ENCODE data around the gene IRF4.

Gene IRF4

DNA sequence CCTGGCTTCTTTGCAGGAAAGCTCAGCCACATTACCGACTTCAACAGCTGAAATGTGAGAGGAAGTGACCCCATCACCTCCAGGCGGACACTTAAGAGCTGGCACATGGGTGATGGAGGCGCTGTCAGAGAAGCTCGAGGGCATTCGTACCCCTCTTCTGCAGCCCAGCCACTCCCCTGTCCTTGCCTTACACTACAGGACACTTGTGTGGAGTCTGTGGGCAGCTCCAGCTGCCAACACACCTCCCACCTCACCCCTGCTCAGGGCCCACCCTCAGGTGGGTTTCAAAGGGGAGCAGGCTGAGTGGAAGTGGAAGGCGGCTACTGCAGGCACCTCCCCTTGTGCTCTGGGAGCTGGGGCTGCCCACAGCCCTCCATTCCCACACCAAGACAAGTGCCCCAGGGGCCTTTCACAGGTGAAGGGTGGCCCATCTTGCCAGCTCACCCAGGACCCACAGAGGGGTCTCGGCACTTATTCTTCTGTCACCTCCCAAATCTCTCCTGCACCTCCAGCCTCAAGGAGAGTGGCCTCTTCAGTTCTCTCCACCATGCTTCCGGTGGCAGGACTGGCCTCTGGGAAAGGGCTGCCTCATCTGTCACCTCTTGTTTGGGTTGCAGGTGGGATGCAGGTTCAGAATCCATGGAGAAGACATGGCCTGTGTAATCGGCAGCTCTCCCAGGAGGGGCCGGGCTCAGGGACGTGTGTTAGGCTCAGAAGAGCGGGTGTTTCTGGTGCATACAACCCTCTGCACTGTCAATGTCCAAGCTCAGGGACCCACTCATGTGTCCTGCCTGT, 49.8 kb downstream of the IRF4 start:
- no peak for DNase-seq (ENCODE audit: low read depth in 1 of 2, low spot score in 1 of 2)

DNA sequence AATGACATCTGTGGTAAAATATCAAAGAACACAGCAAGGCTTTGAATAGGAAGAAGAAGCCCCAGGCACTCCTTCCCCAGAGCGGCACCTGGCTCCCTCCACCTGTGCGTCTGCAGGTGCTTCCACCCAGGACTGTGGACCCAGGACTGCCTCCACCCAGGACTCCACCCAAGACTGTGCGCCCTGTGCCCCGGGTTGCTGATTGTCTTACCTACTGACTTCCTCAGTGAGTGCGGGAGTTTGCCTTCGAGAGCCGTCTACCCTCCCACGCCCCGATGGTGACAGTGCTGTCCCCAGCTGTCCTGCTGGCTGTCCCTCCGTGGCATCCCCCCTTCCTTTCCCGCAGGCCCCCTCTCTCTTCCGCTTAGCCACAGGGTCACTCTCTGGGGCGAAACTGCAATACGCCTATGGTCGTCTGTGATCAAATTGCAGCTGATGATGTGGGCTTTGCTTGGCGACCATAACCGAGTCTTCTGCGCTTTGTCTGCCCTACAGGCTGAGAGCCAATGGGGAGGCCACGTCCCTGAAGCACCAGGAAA, 52.1 kb downstream of the IRF4 start:
- no peak for DNase-seq (ENCODE audit: low read depth in 1 of 2, low spot score in 1 of 2)

- peak; percentile 29 to 35 for DNase-seq (ENCODE audit: low read depth in 1 of 2, low spot score in 1 of 2)
Observed at GRCh38 chr6:444653-445275, 53.2 kb downstream of the IRF4 start.

GRCh38 chr6:445571-446417, 54.2 kb downstream of the IRF4 start:
- no peak for DNase-seq (ENCODE audit: low read depth in 1 of 2, low spot score in 1 of 2)

- DNase-seq (ENCODE audit: low read depth in 1 of 2, low spot score in 1 of 2): peak; percentile 85 to 88
Observed at GRCh38 chr6:446418-447366, 55.1 kb downstream of the IRF4 start.

DNA sequence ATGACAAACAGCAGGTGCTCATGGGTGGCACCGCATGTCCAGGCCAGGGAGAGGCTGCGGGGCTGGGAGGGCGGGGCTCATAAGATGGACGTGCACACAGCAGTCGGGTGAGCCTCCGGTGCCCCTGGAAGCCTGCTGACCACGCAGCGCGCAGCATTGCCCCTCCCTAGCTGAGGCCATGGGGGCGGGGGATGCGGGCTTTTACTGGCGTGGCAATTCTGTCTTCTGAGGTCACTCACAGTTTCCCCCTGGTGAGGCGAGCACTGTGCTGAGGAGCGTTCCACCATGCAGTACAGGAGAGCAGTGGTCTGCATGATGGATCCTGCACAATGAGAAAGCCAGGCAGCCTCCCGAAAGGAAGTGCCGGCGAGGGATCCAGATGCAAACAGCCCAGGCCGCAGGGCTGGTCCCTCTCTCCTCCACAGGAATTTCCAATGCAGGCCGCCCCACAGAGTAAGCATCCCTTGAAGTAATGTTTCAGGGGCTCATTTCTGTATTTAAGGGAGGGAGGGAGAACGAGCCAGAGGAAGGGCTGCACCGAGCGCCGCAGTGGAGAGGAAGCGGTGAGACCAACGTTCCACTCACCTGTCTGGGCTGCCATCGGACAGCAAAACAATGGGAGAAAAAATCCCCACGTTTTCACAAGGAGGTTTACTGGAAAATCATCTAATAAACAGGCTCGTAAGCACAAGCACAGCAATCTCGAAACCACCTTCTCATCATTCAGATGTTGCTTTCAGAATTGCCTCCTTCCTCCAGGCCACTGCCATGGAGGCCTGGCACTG, 56.0 kb downstream of the IRF4 start:
- peak in 1 of 2 donors; percentile 39 for DNase-seq (ENCODE audit: low read depth in 1 of 2, low spot score in 1 of 2)

DNA sequence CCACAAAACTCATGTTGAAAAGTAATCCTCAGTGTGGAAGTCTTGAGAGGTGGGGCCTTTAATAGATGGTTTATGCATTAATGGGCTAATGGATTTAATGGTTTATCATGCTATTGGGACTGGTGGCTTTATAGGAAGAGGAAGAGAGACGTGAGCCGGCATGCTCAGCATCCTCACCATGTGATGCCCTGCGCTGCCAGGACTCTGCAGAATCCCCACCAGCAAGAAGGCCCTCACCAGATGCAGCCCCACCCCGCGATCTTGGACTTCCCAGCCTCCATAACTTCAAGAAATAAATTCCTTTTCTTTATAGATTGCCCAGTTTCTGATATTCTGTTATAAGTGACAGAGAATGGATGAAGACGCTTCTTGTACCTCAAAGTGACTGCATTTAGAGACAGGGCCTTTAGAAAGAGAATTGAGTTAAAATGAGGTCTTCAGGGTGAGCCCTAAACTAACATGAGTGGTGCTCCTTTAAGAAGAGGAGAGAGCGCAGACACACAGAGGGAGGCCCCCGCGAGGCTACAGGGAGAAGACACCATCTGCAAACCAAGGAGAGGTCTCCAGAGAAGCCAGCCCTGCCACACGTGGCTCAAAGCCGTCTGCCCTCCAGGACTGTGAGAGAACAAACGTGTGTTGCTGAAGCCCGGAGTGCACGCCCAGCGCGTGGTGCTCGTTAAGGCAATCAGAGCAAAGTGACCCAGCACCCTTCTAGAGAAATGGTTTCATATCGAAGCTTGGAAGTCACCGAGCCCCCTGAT, 56.9 kb downstream of the IRF4 start:
- DNase-seq (ENCODE audit: low read depth in 1 of 2, low spot score in 1 of 2): no peak

GRCh38 chr6:449057-449430, 57.5 kb downstream of the IRF4 start:
- DNase-seq (ENCODE audit: low read depth in 1 of 2, low spot score in 1 of 2): no peak

GRCh38 chr6:449486-450419, 58.2 kb downstream of the IRF4 start:
- no peak for DNase-seq (ENCODE audit: low read depth in 1 of 2, low spot score in 1 of 2)

- DNase-seq (ENCODE audit: low read depth in 1 of 2, low spot score in 1 of 2): no peak
Observed at GRCh38 chr6:451336-451735, 59.8 kb downstream of the IRF4 start.

GRCh38 chr6:451847-452246, 60.3 kb downstream of the IRF4 start:
- DNase-seq (ENCODE audit: low read depth in 1 of 2, low spot score in 1 of 2): no peak

- DNase-seq (ENCODE audit: low read depth in 1 of 2, low spot score in 1 of 2): no peak
Observed at GRCh38 chr6:452301-453067, 60.9 kb downstream of the IRF4 start.

DNA sequence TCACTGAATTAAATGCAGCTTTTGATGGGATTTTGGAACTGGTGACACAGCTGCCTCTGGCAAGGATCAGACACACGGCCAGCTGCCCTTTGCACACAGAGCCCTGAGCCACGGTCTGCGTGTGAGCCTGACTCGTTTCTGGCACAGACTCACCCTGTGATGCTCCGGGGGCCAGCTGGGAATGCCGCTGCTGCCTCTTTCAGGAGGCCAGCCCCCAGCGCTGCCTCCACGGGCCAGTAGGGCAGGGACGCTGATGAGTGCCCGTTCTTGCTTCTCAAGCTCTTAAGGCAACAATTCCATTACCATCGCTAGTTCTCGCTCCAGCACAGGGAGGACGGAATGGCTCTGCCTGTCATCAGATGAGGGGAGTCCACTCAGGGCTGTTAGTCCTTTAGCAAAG, 61.6 kb downstream of the IRF4 start:
- DNase-seq (ENCODE audit: low read depth in 1 of 2, low spot score in 1 of 2): no peak

- DNase-seq (ENCODE audit: low read depth in 1 of 2, low spot score in 1 of 2): no peak
Observed at GRCh38 chr6:454148-454991, 62.8 kb downstream of the IRF4 start.

DNA sequence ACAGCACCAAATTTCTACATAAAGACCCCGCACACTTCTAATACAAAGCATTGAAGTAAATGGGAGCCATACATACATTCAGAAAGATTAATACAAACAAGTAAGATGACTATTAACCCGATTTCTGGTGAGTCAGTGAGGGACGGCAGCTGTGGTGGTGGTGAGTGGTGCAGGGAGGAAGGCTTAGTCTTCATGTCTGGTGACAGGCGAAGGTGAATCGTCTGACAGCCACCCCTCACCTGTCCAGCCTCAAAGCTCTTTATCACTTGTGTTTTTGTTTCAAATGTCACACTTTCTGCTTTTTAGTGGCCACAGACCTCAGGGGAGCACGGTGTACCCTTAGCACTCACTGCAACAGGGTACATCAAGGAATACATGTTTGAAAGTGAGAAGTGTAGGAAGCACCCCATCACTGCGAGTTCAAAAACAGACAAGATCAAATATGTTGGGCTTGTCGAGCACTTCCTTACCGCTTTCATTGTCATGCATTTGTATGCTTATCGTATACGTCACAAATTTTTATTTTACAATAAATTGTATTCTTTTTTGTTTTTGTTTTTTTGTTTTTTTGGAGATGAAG, 63.5 kb downstream of the IRF4 start:
- no peak for DNase-seq (ENCODE audit: low read depth in 1 of 2, low spot score in 1 of 2)

- no peak for DNase-seq (ENCODE audit: low read depth in 1 of 2, low spot score in 1 of 2)
Observed at GRCh38 chr6:455835-456234, 64.3 kb downstream of the IRF4 start.
